Pancreas (tissue), 10 donors: ENCODE results near the gene POLD1. TPM values are rescaled to one million over a fixed set of nuclear protein-coding genes. Genes with fewer than 3 reads are reported as not detected.
A peak's percentile ranks its signal among the peaks of the same experiment; 100 is the strongest.

Experiments used
- ATAC-seq, 4 donors: fragments of 200-7000 bp; cut with Tn5 transposase; one replicate each; pipeline versions ENCODE4 v1.8.0 to v1.9.1; 2020; ENCODE audit warnings: mild to moderate bottlenecking in 4 of 4, moderate library complexity in 4 of 4
- DNase-seq, 6 donors: peaks; one replicate each; pipeline ENCODE4 v3.0.0-alpha.2; 2020
- FAIRE-seq: peaks from 2 replicates; lab custom pipeline; 2012; peaks lifted over from hg19 to GRCh38; lab: Jason Lieb, UNC
- H3K27ac ChIP-seq, 4 donors: fragments of 200-600 bp; sonication (generic); 1 replicate in 3 of 4; 2 replicates in 1 of 4; pipeline versions ENCODE4 v1.5.0 to v1.8.0; 2020
- H3K27me3 ChIP-seq, 4 donors: fragments of 200-600 bp; one replicate each; pipeline ENCODE4 v1.8.0; 2021
- H3K36me3 ChIP-seq, 3 donors: fragments of 200-600 bp; sonication (generic) in 1 of 3; one replicate each; pipeline versions ENCODE4 v1.5.0 to v1.8.0; 2020 to 2021
- H3K4me1 ChIP-seq, 3 donors: fragments of 200-600 bp; one replicate each; pipeline ENCODE4 v1.8.0; 2021
- H3K4me3 ChIP-seq, 4 donors: fragments of 200-600 bp; sonication (generic) in 2 of 4; one replicate each; pipeline versions ENCODE4 v1.5.0 to v1.8.0; 2020 to 2021
- H3K9me3 ChIP-seq, 4 donors: fragments of 200-600 bp; one replicate each; pipeline ENCODE4 v1.8.0; 2021
- WGBS, 2 donors: extraction: QIAGEN DNeasy Blood & Tissue Kit; methylation state at CpG; one replicate each; pipeline ENCODE4 v1.1.7; 2013; 5-methylcytosine and 5-hydroxymethylcytosine counted together
- intact Hi-C, 3 donors: fragments of 100-400 bp; cut with DNase I; formaldehyde crosslinking; loops; one replicate each; pipeline versions ENCODE4 v1.11.1 to v1.14.2; 2022
- polyA plus RNA-seq, 2 donors: library from polyadenylated mRNA; stranded (reverse); fragments of 200-250 nt; gene quantifications; one replicate each; pipeline ENCODE4 v1.2.3, GENCODE V29; 2013
- total RNA-seq, 6 donors: library from RNA; stranded (reverse); fragmentation: NEBNext Ultra II Directional in 4 of 6; extraction: Animal tissue kit (Norgen Biotek cat#: 25700) in 4 of 6; gene quantifications; one replicate each; pipeline versions ENCODE4 v1.2.1 to v1.2.4, GENCODE V29; 2021 to 2023
- TF ChIP-seq, protein P1 (sequence below), 4 donors: fragments of 200-600 bp; sonication (generic) in 3 of 4; IDR thresholded peaks; one replicate each; pipeline versions ENCODE4 v1.5.0 to v1.8.0; 2021; ENCODE audit warnings: antibody characterized with exemption in 4 of 4
- donor health status: healthy with polysubstance abuse.
- donor health status: DM: no; HTN: no; CAD: no; lungs with moderate emphysema.
- donor health status: DM: no; HTN: no; CAD: no.
- donor health status: control.
- donor health status: control.
- donor health status: Bipolar disorder and iron deficiency.
- donor health status: DM: yes; HTN: yes; CAD: no.
- donor health status: DM: no; HTN: no; CAD: no.
- donor health status: DM: no; HTN: no; CAD: no.
- donor health status: DM: yes; HTN: yes; CAD: no.

POLD1 gene
- total and polyA plus RNA-seq, 8 donors, result 9.5 to 45.5 (median 13.7) TPM

DNA sequence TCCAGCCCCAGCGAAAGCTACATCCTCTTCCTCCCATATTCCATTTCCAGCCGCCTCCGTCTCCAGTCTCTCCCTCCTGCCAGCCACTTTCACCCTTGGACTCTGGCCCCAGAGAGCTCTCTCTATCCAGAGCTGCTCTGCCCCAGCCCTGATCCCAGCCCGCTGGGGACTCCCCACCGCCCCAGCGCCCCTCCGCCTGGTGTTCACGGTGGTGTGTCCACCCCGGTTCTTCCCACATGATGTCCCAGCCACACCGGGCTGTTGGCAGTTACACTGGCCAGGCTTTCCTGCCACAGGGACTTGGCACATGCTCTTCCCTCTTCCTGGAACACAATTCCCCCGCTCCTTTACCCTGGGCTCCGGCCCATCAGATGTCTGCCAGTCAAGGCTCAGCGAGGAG is 80.9 kb downstream of the POLD1 start:
- Histone ChIP-seq H3K4me1 (no peaks in the 10 kb centered on the region), H3K27me3 (no peaks in the 10 kb centered on the region), H3K9me3 (no peaks in the 10 kb centered on the region), H3K4me3 (no peak overlapping the region), H3K36me3 (no peaks in the 10 kb centered on the region), H3K27ac (no peak overlapping the region)
- intact Hi-C loops, result loop anchor here in 2 of 3 donors (5.0 to 10.0 kb wide), 2 partner anchors 103 to 110 kb away; no protein-coding TSS in a partner anchor
- TF ChIP-seq, protein P1, sequence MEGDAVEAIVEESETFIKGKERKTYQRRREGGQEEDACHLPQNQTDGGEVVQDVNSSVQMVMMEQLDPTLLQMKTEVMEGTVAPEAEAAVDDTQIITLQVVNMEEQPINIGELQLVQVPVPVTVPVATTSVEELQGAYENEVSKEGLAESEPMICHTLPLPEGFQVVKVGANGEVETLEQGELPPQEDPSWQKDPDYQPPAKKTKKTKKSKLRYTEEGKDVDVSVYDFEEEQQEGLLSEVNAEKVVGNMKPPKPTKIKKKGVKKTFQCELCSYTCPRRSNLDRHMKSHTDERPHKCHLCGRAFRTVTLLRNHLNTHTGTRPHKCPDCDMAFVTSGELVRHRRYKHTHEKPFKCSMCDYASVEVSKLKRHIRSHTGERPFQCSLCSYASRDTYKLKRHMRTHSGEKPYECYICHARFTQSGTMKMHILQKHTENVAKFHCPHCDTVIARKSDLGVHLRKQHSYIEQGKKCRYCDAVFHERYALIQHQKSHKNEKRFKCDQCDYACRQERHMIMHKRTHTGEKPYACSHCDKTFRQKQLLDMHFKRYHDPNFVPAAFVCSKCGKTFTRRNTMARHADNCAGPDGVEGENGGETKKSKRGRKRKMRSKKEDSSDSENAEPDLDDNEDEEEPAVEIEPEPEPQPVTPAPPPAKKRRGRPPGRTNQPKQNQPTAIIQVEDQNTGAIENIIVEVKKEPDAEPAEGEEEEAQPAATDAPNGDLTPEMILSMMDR (IDR thresholded peaks at IDR 0.05), result no peak
- no peak for DNase-seq
- WGBS, 2 donors, result 67 to 78% methylated on average over 13 of the region's 13 CpGs
- no peak for FAIRE-seq
- ATAC-seq, result no peak

DNA sequence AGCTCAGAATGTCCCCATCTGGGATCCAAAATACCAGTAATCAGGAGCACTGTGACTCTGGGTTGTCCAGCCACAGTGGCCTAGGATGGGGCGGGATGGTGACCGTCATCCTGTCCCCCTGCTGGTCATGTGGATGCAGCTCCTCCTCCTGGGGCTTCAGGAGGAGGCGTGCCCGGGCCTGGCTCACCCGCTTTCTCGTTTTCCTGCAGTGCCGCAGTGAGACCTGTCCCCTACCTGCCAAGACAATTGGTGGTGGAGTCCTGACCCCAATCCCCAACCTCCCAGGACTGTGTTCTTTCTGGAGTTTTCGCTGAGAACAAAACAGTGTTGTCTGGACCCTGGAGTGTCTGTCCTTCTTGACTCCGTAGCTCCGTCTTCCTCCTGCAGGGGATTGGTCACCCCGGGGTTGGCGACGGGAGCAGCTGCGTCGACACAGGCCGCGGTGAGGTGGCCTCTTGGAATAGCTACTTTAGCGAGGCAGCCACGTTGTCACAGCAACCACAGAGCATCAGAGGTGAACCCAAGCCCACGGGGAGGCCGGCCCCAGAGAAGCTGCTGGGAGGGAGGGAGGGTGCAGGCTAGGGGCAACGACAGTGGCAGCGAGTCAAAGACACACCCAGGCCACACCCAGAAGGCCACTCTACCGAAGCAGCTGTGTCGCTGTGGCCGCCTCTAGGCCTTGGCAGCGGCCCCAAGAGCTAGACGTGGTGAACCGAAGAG is 82.0 kb downstream of the POLD1 start:
- FAIRE-seq (no peak), ATAC-seq (peak in 3 of 4 donors; percentile 26 to 73 (median 67)), DNase-seq (no peak)
- no peak overlapping the region for H3K4me3 ChIP-seq
- intact Hi-C loops, result loop anchor here in 1 of 3 donors (10.0 kb wide), 1 partner anchor 111 kb away; no protein-coding TSS in a partner anchor
- H3K4me1 ChIP-seq, result no peaks in the 10 kb centered on the region
- TF ChIP-seq, protein P1 (IDR thresholded peaks at IDR 0.05), result no peak
- no peaks in the 10 kb centered on the region for H3K27me3 ChIP-seq
- no peaks in the 10 kb centered on the region for H3K9me3 ChIP-seq
- 51 to 61% methylated on average over 29 of the region's 29 CpGs for WGBS, 2 donors
- no peak overlapping the region for H3K27ac ChIP-seq
- no peaks in the 10 kb centered on the region for H3K36me3 ChIP-seq

DNA sequence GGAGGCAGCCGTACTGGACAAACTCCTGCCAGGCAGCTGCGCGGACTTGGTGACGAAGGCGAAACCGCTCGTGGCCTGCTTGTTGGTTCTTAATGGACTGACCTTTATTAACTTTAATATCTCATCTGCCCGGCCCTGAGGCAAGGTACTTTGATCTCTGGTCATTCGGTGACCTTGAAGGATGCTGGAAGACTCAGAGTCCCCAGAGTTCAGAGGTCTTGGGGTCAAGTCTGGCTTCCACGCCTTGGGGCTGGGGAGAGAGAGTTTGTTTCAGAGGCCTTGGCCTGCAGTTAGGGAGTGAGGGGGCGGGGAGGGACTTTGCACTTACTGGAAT is 82.5 kb downstream of the POLD1 start:
- Histone ChIP-seq H3K4me1 (no peaks in the 10 kb centered on the region), H3K4me3 (no peak overlapping the region), H3K9me3 (no peaks in the 10 kb centered on the region), H3K27ac (no peak overlapping the region), H3K36me3 (no peaks in the 10 kb centered on the region), H3K27me3 (no peaks in the 10 kb centered on the region)
- WGBS, 2 donors, result 77 to 83% methylated on average over 11 of the region's 11 CpGs
- TF ChIP-seq, protein P1 (IDR thresholded peaks at IDR 0.05), result no peak
- DNase-seq, result no peak
- intact Hi-C loops, result loop anchor here in 1 of 3 donors (10.0 kb wide), 1 partner anchor 112 kb away; no protein-coding TSS in a partner anchor
- FAIRE-seq, result no peak
- ATAC-seq, result no peak

DNA sequence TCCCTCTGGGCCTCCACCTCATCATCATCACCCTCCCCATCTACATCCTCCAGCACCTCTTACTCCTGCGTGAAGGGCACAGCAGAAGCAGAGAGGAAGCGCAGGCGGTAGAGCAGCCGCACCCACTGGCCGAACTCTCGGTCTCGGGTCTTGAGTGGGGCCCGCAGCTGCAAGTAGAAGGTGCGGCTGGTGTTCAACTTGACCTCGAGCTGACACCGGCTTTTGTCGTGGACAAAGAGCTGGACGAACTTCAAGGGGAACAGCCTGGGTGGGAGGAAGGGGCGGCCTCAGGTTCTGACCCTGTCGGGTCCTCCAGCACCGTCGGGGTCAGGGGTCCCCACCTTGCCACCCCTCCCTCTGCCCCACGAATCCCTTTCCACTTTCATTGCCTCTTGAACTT is 83.4 kb downstream of the POLD1 start:
- TF ChIP-seq, protein P1 (IDR thresholded peaks at IDR 0.05), result no peak
- intact Hi-C loops, result loop anchor here in 1 of 3 donors (10.0 kb wide), 1 partner anchor 113 kb away; no protein-coding TSS in a partner anchor
- Histone ChIP-seq H3K36me3 (no peaks in the 10 kb centered on the region), H3K4me1 (no peaks in the 10 kb centered on the region), H3K27me3 (no peaks in the 10 kb centered on the region), H3K4me3 (no peak overlapping the region), H3K9me3 (no peaks in the 10 kb centered on the region), H3K27ac (no peak overlapping the region)
- WGBS, 2 donors, result 77 to 80% methylated on average over 17 to 18 of the region's 18 CpGs
- FAIRE-seq (no peak), ATAC-seq (no peak), DNase-seq (no peak)

Other genes starting within 250 kb of the POLD1 start
- not detected for gene IZUMO2, start 221.1 kb upstream of the POLD1 start, total RNA-seq
- gene IZUMO2, start 221.1 kb upstream of the POLD1 start, polyA plus RNA-seq, result not detected
- 10 to 100 TPM; 30.7 to 75.7 (median 34.4) TPM for gene MYH14, start 180.7 kb upstream of the POLD1 start, total RNA-seq
- gene MYH14, start 180.7 kb upstream of the POLD1 start, polyA plus RNA-seq, result 10 to 100 TPM; 21.4 to 74.4 TPM
- 1 to 10 TPM; 2.4 to 4.6 (median 3.4) TPM for gene KCNC3, start 55.0 kb upstream of the POLD1 start, total RNA-seq
- 1 to 10 TPM; 4.8 to 7.1 TPM for gene KCNC3, start 55.0 kb upstream of the POLD1 start, polyA plus RNA-seq
- gene NAPSA, start 18.7 kb upstream of the POLD1 start, total RNA-seq, result 1 to 10 TPM in 5 of 6 donors, under 1 TPM in 1; 0.78 to 3.2 (median 1.5) TPM
- gene NAPSA, start 18.7 kb upstream of the POLD1 start, polyA plus RNA-seq, result 1 to 10 TPM; 4.1 to 4.6 TPM
- gene NR1H2, start 7.9 kb upstream of the POLD1 start, total RNA-seq, result 10 to 100 TPM; 20.5 to 33.5 (median 25.6) TPM
- 10 to 100 TPM; 45.9 to 46.5 TPM for gene NR1H2, start 7.9 kb upstream of the POLD1 start, polyA plus RNA-seq
- 10 to 100 TPM in 1 of 6 donors, 1 to 10 TPM in 2, under 1 TPM in 3; 0.09 to 25.6 (median 1.2) TPM for gene SPIB, start 34.6 kb downstream of the POLD1 start, total RNA-seq
- 1 to 10 TPM in 1 of 2 donors, under 1 TPM in 1; 0.80 to 1.2 TPM for gene SPIB, start 34.6 kb downstream of the POLD1 start, polyA plus RNA-seq
- gene MYBPC2, start 48.5 kb downstream of the POLD1 start, total RNA-seq, result 1 to 10 TPM in 2 of 6 donors, not detected in 4; 1.5 to 1.7 TPM
- gene MYBPC2, start 48.5 kb downstream of the POLD1 start, polyA plus RNA-seq, result under 1 TPM in 1 of 2 donors, not detected in 1; 0.02 TPM
- 10 to 100 TPM; 34.7 to 81.5 (median 60.2) TPM for gene EMC10, start 92.2 kb downstream of the POLD1 start, total RNA-seq
- 100 to 1,000 TPM in 1 of 2 donors, 10 to 100 TPM in 1; 96.7 to 160 TPM for gene EMC10, start 92.2 kb downstream of the POLD1 start, polyA plus RNA-seq
- 1 to 10 TPM; 1.4 to 2.6 (median 1.9) TPM for gene GARIN5A, start 92.5 kb downstream of the POLD1 start, total RNA-seq
- gene GARIN5A, start 92.5 kb downstream of the POLD1 start, polyA plus RNA-seq, result 1 to 10 TPM; 2.1 to 2.3 TPM
- gene JOSD2, start 126.8 kb downstream of the POLD1 start, total RNA-seq, result 10 to 100 TPM in 5 of 6 donors, 1 to 10 TPM in 1; 8.0 to 23.3 (median 13.2) TPM
- gene JOSD2, start 126.8 kb downstream of the POLD1 start, polyA plus RNA-seq, result 10 to 100 TPM; 25.1 to 41.2 TPM
- gene ASPDH, start 129.6 kb downstream of the POLD1 start, total RNA-seq, result under 1 TPM in 2 of 6 donors, not detected in 4; 0.49 to 0.76 TPM
- gene ASPDH, start 129.6 kb downstream of the POLD1 start, polyA plus RNA-seq, result 1 to 10 TPM; 1.6 to 4.6 TPM
- under 1 TPM; 0.09 to 0.79 (median 0.36) TPM for gene LRRC4B, start 184.1 kb downstream of the POLD1 start, total RNA-seq
- gene LRRC4B, start 184.1 kb downstream of the POLD1 start, polyA plus RNA-seq, result 1 to 10 TPM in 1 of 2 donors, under 1 TPM in 1; 0.87 to 2.1 TPM